Activated gamma-delta T cell treated with Interleukin-2 at 50 U/mL for 16 hours (primary cell): Measurements from ENCODE around the gene NEGR1.

Experiments used
- DNase-seq: peaks from one replicate; pipeline ENCODE4 v3.0.0-alpha.2; 2020

NEGR1 gene

DNA sequence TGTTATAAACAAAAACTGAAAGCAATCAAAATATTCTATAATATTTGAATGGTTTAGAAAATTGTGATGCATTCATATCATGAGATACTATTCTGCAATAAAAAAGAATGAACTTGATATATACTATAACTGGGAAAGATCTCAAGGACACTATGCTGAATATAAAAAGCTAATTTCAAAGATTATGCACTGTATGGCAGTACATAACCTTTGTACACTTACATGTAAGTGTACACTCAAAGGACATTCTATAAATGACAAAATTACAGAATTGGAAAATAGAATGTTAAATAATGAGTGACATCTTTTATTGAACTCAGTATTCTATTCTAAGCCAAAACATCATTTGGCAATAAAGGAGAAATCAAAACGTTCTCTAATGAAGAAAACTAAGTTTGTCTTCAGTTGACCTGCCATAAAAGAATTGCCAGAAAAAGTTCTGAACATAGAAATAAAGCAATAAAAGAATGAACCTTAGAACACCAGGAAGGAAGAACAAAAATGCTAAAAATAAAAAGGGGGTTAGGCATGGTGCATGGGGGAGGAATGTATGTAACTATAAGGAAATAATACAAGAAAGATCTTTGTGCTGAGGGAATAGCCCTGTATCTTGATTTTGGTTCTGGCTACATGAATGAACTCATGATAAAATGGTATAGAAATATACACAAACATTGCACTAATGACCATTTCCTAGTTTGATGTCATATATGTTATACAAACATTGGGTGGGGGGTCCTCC lies 519.7 kb downstream of the NEGR1 start:
- DNase-seq, result no peak

DNA sequence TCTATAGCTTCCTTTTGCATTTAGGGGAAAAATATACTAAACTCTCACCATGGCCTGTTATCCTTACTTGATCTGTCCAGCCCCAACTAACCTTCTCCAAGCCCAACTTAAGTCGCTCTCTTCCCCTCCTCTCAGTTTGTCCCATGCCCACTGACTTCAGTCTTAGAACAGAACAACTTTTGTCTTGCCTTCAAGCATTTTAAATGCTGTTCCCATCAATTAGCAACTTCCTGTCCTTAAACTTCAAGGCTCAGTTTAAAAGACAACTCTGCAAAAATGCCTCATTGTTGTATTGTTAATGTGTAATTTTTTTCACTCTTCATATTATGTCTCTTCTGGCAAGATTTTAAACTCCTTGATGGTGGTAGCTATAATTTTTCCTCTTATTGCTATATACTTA lies 526.9 kb downstream of the NEGR1 start:
- DNase-seq, result no peak

DNA sequence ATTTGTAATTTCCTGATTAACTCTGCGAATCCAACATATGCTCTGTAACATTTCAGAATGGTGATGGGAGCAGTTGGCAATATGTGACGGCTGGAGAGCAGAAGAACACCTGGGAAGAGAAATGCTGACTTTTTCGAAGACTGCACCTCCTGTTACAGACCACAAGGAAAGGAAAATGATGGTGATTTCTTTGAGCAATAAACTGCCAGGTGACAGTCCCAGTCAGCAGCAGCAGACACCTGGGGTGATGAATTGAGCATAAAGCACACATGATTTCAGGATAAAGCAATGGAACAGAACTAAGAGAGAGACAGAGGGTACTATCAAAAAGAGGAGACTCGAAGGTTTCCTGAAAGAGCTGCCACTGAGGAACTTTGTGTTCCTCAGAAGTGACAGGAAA lies 528.6 kb downstream of the NEGR1 start:
- DNase-seq, result no peak

DNA sequence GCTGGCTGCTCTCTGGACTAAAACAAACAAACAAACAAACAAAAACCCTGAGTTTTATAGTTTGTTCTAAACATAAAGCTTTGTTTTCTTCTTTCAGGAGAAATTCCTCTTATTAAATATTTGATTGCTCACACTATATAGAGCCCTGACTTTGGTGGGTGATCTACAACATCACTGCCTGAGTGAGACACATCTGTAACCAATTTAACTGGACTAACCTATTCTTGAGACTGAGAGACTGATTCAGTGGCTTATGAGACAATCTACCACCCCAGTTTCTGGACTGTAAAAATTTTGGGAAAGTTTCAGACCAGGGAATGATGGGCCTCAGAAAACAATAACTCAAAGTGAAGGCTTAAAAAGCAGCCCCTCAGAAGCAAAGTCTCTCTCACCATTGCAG lies 537.0 kb downstream of the NEGR1 start:
- no peak for DNase-seq

DNA sequence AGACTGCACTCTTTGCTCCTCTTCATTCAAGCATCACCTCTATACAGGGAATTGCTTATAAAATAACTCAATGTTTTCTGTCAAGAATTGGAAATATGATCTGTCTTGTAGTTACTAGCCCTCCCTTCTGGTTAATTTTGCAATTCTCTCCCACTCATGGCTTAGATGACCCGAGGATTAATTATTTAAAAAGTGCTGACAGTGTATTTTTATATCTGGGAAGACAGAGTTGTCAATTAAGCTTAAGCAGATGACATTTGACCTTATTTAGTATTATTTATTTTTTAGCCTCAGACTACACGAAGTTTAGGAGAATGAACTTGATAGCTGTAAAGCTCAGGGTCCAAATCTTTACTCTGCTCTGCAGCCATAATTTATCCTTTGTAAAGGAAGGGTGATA lies 538.5 kb downstream of the NEGR1 start:
- DNase-seq, result no peak

DNA sequence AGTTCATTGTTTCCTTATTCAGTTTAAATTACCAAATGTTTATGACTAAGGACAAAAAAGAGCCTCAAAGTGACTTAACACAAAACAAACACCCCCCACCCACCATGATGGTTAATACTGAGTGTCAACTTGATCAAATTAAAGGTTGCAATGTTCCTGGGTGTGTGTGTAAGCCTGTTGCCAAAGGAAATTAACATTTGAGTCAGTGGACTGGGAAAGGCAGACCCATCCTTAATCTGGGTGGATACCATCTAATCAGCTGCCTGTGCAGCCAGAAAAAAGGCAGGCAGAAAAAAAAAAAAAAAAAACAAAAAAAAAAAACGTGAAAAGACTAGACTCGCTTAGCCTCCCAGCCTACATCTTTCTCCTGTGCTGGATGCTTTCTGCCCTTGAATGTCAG lies 543.4 kb downstream of the NEGR1 start:
- DNase-seq, result no peak

DNA sequence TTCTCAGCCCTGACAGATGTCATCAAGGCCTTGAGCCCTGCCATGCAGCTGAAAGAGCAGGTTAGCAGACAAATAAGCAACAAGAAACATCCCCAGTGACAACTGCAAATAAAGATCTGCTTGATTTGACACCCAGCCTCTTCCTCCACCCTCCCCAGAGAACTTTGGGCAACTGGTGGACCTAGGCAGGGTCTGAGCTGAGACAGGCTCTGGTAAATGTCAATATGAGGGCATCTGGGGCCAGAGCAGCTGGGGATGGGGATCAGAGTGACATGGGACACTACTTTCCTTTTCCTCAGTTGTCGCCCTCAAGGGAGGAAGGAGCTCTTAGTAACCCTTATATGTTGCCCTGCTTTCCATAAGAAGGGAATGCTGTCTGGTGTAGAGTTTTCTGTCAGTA lies 544.1 kb downstream of the NEGR1 start:
- no peak for DNase-seq

DNA sequence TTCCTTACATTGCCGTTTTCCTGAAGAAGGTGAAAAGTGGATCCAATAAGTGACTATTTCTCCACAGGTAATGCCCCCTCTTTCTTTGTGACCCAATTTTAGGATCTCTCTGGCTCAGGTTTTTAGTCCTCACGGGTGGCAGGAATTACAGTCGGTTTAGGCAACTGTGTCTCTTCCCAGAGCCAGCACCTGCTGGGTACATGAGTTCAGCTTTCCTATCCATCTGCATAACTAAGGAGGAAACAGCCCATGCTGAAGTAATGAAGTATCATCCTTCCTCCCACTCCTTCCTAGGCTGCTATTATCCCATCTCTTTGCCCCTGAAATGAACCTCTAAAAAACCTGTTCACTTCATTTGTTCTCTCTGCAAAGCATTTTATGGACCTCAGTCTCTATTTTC lies 544.6 kb downstream of the NEGR1 start:
- no peak for DNase-seq

DNA sequence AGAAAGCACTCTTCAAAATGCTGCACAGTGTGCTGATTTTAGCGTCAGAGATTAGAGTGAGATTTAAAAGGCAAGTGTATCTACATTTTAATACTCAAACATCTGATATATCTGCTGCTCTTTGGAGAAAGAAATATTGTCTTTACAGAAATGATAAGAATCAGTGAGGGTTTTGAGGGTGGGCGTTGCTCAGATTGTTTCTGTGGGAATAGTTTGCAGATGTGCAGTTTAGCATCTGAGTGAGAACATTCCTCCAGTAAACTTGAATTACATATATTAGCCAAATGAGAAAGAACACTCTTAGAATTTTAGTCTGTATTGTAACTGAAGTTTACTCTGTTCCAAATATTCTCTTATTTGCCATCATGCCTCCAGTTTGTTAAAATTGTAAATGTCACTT lies 549.2 kb downstream of the NEGR1 start:
- no peak for DNase-seq

DNA sequence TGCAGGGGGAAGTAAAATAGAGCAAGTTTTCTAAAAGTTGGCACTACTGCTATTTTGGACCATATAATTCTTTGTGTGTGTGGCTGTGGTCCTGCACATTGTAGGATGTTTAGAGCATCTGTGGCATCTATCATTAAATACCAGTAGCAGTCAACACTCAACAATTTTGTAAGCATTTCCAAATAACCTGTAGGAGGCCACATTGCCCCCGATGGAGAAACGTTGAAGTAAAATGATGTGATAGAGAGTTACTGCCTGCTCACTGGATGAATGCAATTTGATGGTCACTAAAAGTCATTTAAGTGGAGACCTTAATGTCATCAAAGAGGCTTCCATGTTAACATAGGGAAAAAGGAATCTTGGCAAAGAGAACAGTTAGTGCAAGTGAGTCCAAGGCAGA lies 560.8 kb downstream of the NEGR1 start:
- no peak for DNase-seq

DNA sequence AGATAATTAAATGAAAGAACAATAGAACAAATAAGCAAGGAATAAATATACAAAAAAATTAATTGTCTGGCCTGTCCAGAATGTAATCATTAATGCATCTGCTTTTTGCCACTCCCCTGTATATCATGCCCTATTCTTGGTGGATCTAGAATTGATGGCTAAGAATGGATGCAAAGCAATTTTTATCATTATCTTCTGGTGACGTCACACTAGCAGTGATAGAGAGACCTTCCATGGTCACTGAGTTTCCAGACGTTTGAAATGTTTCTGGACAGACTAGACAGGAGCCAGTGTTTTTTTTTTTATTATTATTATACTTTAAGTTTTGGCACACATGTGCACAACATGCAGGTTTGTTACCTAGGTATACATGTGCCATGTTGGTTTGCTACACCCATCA lies 563.0 kb downstream of the NEGR1 start:
- no peak for DNase-seq

DNA sequence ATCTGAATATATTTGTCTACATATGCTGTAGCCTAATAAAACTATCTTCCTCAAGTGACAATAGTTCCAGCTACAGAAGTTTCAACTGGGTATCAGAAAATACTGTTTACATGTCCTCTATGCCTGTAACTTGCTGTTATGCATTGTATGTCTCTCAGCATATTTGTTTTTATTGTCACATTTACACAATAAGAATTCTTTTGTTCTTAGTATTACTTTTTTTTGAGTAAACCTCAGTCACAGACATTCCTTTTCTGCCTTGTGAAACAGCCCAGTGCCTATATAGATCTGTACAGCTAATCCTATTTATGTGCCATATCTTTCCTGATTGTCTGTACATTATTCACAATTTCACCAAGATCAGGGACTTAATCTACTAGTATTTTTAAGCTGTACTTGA lies 565.2 kb downstream of the NEGR1 start:
- DNase-seq, result no peak

DNA sequence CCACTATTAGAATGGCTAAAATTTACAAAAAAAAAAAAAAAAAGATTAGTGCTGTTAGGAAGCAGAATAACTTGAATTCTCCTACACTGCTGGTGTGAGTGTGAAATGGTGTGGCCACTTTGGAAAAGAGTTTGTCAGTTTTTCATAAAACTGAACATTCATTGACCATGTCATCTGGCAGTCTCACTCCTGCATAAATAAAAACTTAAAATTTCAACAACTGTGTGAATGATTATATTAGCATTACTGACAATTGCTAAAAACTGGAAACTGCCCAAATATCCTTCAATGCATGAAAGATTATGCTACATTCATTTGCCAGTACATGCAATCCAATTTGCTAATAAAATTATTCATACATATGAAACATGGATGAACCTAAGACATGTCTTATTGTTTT lies 570.9 kb downstream of the NEGR1 start:
- DNase-seq, result no peak

DNA sequence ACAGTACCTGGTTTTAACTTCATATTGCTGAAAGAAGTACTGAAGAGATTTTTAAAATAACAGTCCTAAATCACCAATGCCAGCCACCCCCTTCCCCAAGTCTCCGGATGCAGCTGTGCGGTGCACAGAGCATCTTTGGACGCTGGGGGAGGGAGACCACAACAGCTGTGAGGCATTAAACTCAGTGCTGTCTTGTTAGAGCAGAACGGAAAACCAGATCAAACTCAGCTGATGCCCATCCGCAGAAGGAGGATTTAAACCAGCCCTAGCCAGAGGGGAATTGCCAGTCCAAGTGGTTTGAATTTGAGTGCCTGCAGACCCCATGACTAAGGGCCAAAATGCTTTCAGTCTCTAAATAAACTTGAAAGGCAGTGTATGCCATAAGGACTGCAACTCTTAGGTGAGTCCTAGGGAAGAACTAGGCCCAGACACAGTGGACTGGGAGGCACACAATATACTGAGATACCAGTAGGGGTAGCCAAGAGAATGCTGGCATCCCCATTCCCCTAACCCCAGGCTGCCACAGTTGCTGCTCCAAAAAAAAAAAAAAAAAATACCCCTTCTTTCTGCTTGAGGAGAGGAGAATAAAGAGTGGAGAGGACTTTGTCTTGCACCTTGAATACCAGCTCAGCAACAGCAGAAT lies 576.2 kb downstream of the NEGR1 start:
- DNase-seq, result no peak

DNA sequence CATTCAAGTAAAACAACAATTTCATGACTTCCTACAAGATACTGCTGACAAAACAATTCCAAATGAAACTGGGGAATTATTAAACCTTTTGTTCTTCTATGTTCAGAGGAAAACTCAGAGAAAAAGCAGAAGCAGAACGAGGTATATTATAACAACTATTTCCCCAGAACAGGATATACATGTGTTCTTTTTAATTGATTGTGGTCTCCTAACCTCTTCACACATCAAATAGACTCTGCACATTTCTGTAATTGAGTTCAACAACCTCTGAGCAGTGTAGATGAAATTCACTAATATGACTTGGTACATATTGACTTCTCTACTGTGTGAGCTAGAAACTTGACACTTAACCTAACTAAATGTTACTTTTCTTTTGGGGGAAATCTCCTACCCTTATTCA lies 584.2 kb downstream of the NEGR1 start:
- no peak for DNase-seq

DNA sequence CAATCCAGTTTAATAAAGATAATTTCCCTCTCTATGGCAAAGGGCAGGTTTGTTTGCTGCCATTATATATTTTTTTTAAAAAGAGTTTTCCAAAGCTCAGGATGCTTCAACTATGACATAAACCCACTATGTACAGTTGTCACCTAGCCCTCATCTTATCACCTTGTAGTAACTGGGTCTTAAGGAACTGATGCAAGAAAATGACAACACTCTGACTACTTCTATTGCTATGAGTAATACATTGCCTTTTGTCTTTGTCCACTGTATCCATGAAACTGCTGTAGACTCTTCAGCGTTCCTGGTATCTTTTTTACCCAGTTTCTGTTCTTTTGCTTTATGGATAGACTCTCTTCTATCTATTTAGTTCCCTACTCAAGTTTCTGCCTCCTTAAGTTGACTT lies 586.5 kb downstream of the NEGR1 start:
- DNase-seq, result no peak

DNA sequence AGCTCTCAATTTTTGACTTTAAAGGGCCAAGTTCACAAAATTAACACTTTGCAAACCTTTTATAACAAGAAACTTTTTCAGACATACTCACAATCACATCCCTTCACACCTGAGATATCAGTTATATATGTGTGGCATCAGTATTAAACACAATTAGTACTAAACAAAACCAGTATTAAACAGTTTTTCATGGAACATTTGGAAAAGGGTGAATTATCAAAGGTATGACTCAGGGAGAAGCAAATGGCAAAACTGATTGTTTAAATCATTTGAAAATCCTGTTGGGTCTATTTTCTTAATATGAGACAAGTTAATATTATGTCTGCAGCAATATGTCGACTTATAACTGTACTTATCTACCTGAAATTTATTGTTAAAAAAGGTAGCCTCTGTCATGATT lies 587.3 kb downstream of the NEGR1 start:
- DNase-seq, result no peak

DNA sequence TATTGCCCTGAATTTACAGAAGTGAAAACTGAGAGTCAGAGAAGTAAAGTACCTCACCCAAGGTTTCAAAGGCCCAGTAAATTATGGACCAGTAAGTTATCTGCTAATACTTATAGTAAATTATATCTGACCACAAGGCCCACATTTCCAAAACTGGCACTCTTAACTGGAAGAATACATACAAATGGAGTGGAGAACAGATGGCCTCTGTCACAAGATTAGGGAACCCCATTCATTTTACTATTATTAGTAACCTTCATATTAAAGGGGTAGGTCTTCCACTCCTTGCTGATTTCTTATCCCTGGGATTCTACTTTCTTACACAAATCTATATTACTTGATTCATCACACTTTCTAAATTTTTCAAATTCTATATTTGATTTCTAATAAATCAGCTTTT lies 588.8 kb downstream of the NEGR1 start:
- DNase-seq, result no peak

DNA sequence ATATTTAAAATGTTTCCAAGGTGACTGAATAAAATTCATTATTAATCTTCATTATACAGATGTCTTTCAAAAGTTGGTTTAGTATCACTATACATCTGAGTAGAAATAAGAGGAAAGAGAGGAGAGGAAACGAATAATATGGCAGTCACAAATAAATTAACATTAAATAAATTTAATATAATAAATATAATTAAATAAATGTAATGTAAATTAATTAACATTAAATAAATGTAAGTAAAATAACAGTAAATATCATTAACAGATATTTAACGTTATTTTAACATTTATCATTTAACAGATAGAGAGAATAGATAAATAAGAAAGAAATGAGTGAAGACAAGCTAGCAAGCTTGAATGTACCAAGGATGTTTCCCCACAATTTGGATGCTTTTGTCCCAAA lies 592.7 kb downstream of the NEGR1 start:
- DNase-seq, result no peak

DNA sequence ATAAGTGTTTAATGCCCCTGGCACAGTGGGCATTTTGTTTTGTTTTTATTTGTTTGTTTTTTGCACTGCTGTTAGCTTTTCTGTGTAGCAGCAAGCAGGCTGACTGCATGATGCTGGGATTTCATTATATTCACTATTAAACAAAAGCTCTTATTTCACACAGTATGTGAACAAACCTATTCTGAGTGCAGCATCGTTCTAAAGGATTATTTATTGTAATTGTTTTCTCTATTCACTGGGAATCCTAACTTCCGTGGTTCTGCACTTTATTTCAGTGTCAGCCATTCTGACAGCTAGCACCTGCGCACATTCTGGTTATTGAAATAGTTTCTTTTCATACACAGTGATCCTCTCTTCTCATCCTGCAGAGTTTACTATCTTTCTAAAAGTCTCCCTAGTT lies 595.0 kb downstream of the NEGR1 start:
- no peak for DNase-seq

DNA sequence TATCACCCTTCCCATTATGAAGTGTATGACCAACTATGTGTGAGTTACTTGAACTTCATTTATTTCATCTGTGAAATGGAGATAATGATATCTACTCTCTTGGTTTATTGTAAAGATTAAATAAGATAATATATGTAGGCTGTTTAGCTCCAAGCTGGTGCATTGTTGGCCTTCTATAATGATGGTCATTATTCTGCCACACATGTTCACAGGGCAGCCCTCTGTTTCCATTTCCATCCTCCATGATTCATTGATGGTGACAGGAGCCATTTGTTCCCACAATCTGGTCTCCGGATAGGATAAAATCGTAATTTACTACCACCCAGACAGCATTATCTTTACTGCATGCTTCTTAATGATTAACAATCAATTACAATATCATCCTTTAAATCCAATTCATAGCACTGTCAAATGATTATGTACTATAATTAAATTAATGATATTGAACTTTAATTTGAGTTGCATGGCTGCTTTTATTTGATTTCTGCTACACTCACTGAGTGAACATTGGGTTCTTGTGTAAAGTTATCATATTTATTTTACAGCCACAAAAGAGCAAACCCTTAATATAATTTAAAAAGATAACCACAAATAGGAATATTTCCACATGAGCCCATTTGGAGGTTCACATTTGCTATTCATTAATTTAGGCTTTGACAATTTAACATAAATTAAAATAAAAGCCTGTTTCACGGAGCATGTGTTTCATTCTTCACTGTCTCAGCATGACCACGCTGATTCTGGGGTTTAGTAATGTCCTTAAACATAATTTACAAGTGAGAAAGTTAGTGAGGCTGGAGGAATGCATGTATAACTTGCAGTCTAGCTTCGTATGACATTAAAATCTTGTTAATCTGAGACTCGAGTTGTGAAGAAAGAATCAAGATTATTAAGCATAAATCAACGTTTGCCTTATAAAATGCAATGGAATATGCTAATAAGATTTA lies 605.1 kb downstream of the NEGR1 start:
- no peak for DNase-seq

DNA sequence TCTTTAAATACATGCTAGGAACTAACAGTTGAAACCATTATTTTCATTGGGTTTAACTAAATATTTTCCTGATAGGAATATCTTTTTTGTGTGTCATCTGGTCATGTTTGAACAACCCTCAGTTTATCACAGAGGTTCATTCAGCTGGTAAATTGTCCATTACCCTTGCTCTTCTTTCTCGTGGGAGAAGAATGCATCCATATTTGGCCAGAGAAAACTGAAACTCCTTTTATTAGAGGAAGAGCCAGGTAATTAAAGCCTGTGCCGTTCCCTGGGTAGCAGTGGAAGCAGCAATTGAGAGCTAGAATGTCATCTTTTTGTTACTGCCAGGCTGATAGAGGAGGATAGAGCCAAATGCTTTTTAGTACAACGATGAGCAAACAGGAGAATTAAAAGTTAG lies 614.3 kb downstream of the NEGR1 start:
- DNase-seq, result no peak

DNA sequence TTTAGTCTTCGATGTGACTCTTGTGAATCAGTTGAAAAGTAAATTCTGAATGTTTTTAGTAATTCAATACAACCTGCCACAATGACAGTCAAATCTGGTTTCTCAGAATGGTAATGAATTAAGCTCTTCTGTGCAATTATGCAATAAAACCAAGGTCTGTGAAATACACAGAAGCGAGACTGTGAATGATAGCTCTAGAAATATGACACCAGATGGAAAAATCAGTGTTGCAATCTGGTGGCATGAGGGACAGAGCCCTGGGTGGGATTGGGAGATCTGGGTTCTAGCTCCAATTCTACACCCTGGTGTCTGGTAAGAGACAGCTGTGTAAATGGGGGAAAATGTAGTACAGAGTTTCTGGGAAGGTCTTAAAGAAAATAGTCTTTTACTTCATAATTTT lies 615.1 kb downstream of the NEGR1 start:
- DNase-seq, result no peak

DNA sequence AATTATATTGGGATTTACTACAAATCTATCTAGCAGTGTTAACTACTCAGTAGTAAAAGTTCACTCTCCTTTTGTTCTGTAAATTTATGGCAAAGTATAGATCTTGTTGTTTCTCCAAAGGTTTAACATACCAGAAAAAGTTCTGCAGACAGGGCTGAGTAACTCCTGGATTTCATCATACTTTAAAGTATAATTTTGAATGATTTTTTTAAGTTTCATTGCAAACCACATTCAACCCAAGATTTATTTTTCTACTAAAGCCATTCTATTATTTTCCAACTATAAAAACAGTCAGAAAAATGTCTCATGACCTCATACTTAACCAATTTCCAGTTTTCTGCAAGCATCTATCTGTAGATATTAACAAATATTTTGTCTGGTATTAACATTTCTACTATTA lies 615.7 kb downstream of the NEGR1 start:
- no peak for DNase-seq
